Islet precursor cell (in vitro differentiated cells): Measurements from ENCODE around the gene GALK2.

Experiments used
- DNase-seq: peaks from one replicate; pipeline ENCODE4 v3.0.0-alpha.2; 2018

GALK2 gene

GRCh38 chr15:49169880-49170597 lies at the start of gene GALK2:
TSS of gene GALK2 (plus strand) at chr15:49170247. CDS start at chr15:49170323, 76 bp downstream.
- DNase-seq, result peak; percentile 97

- no peak for DNase-seq
Observed at GRCh38 chr15:49120832-49121231, 49.2 kb upstream of the GALK2 start.

GRCh38 chr15:49121901-49122300 lies 48.1 kb upstream of the GALK2 start:
- DNase-seq, result no peak

GRCh38 chr15:49122541-49123062 lies 47.4 kb upstream of the GALK2 start:
- DNase-seq, result no peak

GRCh38 chr15:49124371-49124770 lies 45.7 kb upstream of the GALK2 start:
- DNase-seq, result no peak

GRCh38 chr15:49131403-49131802 lies 38.6 kb upstream of the GALK2 start:
- no peak for DNase-seq

GRCh38 chr15:49134683-49135341 lies 35.2 kb upstream of the GALK2 start:
- DNase-seq, result no peak

GRCh38 chr15:49135342-49135857 lies 34.6 kb upstream of the GALK2 start:
- no peak for DNase-seq

- DNase-seq, result no peak
Observed at GRCh38 chr15:49135911-49136310, 34.1 kb upstream of the GALK2 start.

- no peak for DNase-seq
Observed at GRCh38 chr15:49137861-49138260, 32.2 kb upstream of the GALK2 start.

GRCh38 chr15:49145651-49146609 lies 24.1 kb upstream of the GALK2 start:
- DNase-seq, result no peak

- no peak for DNase-seq
Observed at GRCh38 chr15:49148298-49148697, 21.7 kb upstream of the GALK2 start.

- no peak for DNase-seq
Observed at GRCh38 chr15:49148727-49149126, 21.3 kb upstream of the GALK2 start.

- DNase-seq, result no peak
Observed at GRCh38 chr15:49151831-49152230, 18.2 kb upstream of the GALK2 start.

GRCh38 chr15:49152552-49153312 lies 17.3 kb upstream of the GALK2 start:
- DNase-seq, result no peak

GRCh38 chr15:49154359-49154758 lies 15.7 kb upstream of the GALK2 start:
- no peak for DNase-seq

GRCh38 chr15:49154799-49155109 lies 15.3 kb upstream of the GALK2 start:
- DNase-seq, result no peak

- DNase-seq, result peak; percentile 99
Observed at GRCh38 chr15:49155110-49155833, 14.8 kb upstream of the GALK2 start, which contains the start of gene COPS2. TSS of gene COPS2 (minus strand) at chr15:49155599. CDS start at chr15:49155578, 21 bp downstream.

GRCh38 chr15:49155834-49156627 lies 14.0 kb upstream of the GALK2 start:
- peak; percentile 60 for DNase-seq

- no peak for DNase-seq
Observed at GRCh38 chr15:49163678-49164077, 6.4 kb upstream of the GALK2 start.

GRCh38 chr15:49164865-49165264 lies 5.2 kb upstream of the GALK2 start:
- DNase-seq, result no peak
